Breast epithelium (tissue), 4 donors: ENCODE measurements around the gene BRD4. TPM values are rescaled to one million over a fixed set of nuclear protein-coding genes. Genes with fewer than 3 reads are reported as not detected.
A peak's percentile ranks its signal among the peaks of the same experiment; 100 is the strongest.

Experiments
- DNase-seq, 2 donors: peaks; one replicate each; pipeline ENCODE4 v3.0.0-alpha.2; 2019; ENCODE audit warnings: low spot score in 2 of 2
- H3K27ac ChIP-seq, 2 donors: fragments of 200-600 bp; sonication (generic) in 1 of 2; one replicate each; pipeline ENCODE4 v1.5.1; 2016 to 2019; ENCODE audit warnings: mild to moderate bottlenecking in 1 of 2
- H3K27me3 ChIP-seq, 2 donors: fragments of 200-600 bp; sonication (generic) in 1 of 2; one replicate each; pipeline versions ENCODE4 v1.5.1 to v1.6.0; 2017 to 2019; ENCODE audit warnings: control low read depth in 1 of 2, mild to moderate bottlenecking in 1 of 2
- H3K36me3 ChIP-seq: fragments of 200-600 bp; one replicate; pipeline ENCODE4 v1.5.1; 2019
- H3K4me1 ChIP-seq, 2 donors: fragments of 200-600 bp; sonication (generic); one replicate each; pipeline ENCODE4 v1.5.1; 2016 to 2019; ENCODE audit warnings: control low read depth in 1 of 2
- H3K4me3 ChIP-seq, 3 donors: fragments of 200-600 bp; sonication (generic); 1 replicate in 2 of 3; 2 replicates in 1 of 3; pipeline ENCODE4 v1.5.1; 2016 to 2019; ENCODE audit warnings: mild to moderate bottlenecking in 3 of 3, moderate library complexity in 2 of 3
- H3K9me3 ChIP-seq, 2 donors: fragments of 200-600 bp; sonication (generic) in 1 of 2; one replicate each; pipeline ENCODE4 v1.5.1; 2016 to 2019; ENCODE audit warnings: control low read depth in 1 of 2
- POLR2A ChIP-seq: fragments of 450-650 bp; IDR thresholded peaks from one replicate; pipeline ENCODE4 v1.6.1; 2016; ENCODE audit warnings: antibody characterized with exemption, mild to moderate bottlenecking, moderate library complexity
- POLR2AphosphoS5 ChIP-seq, 3 donors: sonication (generic); formaldehyde crosslinking; IDR thresholded peaks; one replicate each; pipeline ENCODE4 v1.6.1; 2017; ENCODE audit warnings: antibody characterized with exemption in 3 of 3
- intact Hi-C: fragments of 100-400 bp; cut with DNase I; formaldehyde crosslinking; loops from one replicate; pipeline ENCODE4 v1.15.1; 2023; ENCODE audit warnings: low total_unique reads
- total RNA-seq, 3 donors: library from RNA; depleted of rRNA; stranded (reverse); fragments of >200 nt; gene quantifications; one replicate each; pipeline ENCODE4 v1.1.0, GENCODE V29; 2016
- TF ChIP-seq, protein P1 (sequence below), 3 donors: fragments of 450-650 bp; IDR thresholded peaks; one replicate each; pipeline ENCODE4 v1.5.1; 2016 to 2017; ENCODE audit warnings: antibody characterized with exemption in 3 of 3, mild to moderate bottlenecking in 3 of 3, moderate library complexity in 3 of 3

Gene BRD4
- total RNA-seq, 3 donors from 2014 or later = 25.6 to 37.5 (median 33.8) TPM

DNA sequence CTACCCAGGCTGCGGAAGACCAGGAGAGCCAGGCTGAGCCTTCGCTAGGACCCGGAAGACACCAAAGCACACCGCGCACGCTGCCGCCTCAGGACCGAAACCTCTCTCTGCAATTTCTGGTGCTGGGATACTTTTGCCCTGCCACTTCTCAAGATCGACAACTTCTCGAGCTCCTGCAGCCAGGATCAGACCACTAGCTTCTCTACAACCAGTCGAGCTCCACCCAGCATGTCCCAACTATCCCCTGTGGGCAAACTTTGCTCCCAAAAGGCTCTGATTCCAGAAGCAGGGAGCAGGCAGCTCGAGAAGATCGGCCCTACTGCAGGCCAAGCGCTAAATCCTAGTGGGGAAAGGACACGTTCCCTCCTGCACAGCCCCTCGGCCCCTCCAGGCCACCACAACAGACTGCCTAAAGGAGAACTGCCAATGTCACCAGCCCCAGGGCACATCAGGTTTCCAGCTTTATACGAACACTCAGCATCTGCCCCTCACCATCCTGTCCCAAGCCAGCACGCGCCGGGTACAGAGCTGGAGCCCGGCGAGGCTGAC, 46.3 kb upstream of the BRD4 start:
- peaks cover under 1% of the 10 kb centered on the region for H3K36me3 ChIP-seq
- intact Hi-C loops = loop anchor here (5.0 to 10.0 kb wide), 2 partner anchors 54 to 659 kb away; no protein-coding TSS in a partner anchor
- peak overlapping the region; percentile 86 to 93 (median 92) for H3K4me3 ChIP-seq
- H3K27ac ChIP-seq = peak overlapping the region; percentile 98 to 99
- DNase-seq = peak in 1 of 2 donors; percentile 43
- TF ChIP-seq, protein P1, sequence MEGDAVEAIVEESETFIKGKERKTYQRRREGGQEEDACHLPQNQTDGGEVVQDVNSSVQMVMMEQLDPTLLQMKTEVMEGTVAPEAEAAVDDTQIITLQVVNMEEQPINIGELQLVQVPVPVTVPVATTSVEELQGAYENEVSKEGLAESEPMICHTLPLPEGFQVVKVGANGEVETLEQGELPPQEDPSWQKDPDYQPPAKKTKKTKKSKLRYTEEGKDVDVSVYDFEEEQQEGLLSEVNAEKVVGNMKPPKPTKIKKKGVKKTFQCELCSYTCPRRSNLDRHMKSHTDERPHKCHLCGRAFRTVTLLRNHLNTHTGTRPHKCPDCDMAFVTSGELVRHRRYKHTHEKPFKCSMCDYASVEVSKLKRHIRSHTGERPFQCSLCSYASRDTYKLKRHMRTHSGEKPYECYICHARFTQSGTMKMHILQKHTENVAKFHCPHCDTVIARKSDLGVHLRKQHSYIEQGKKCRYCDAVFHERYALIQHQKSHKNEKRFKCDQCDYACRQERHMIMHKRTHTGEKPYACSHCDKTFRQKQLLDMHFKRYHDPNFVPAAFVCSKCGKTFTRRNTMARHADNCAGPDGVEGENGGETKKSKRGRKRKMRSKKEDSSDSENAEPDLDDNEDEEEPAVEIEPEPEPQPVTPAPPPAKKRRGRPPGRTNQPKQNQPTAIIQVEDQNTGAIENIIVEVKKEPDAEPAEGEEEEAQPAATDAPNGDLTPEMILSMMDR (IDR thresholded peaks at IDR 0.05) = no peak
- TF ChIP-seq POLR2AphosphoS5 (IDR thresholded peaks at IDR 0.05) = no peak
- TF ChIP-seq POLR2A = no peak
- H3K27me3 ChIP-seq = no peaks in the 10 kb centered on the region
- peaks cover 9 to 29% of the 10 kb centered on the region in 2 donors for H3K4me1 ChIP-seq
- H3K9me3 ChIP-seq = no peaks in the 10 kb centered on the region

DNA sequence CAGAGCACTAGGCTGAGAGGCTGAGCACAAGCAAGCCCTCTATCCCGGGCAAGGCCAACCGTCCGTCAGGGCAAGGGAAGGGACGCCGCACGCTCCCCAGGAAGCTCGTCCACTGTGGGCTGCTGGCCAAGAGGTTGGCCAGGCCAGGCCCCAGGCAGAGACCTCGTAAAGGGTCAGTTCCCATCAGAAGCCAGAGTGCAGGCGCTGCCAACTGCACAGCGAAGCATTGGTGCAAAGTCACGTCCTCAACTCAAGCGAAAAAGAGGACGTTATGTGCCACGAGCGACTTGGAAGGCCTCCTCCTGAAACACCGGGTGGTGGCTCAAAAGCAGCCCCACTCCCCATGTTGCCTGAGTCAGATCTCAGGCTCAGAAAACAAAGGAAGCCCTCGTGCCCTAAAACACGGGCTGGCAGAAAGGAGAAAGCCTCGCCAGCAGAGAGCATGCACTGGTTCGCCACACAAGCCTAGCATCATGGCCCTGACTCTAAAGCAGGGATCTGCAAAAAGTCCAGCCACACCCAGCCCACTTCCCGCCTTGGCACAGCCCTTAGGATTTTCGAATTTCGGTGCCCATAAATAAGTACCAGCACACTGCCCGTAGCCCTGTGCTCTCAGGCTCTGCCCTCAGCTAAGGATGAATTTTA, 42.6 kb upstream of the BRD4 start:
- H3K36me3 ChIP-seq = peaks cover 12% of the 10 kb centered on the region
- TF ChIP-seq POLR2A (no peak), POLR2AphosphoS5 (IDR thresholded peaks at IDR 0.05) (peak in 2 of 3 donors; percentile 36 to 58)
- TF ChIP-seq, protein P1 (IDR thresholded peaks at IDR 0.05) = no peak
- H3K4me1 ChIP-seq = peaks cover 9 to 23% of the 10 kb centered on the region in 2 donors
- H3K27ac ChIP-seq = peak overlapping the region; percentile 33 to 76
- intact Hi-C loops = loop anchor here (5.0 to 10.0 kb wide), 2 partner anchors 50 to 662 kb away; no protein-coding TSS in a partner anchor
- DNase-seq = no peak
- H3K9me3 ChIP-seq = no peaks in the 10 kb centered on the region
- H3K4me3 ChIP-seq = peak overlapping the region in 2 of 3 donors; percentile 7 to 52
- no peaks in the 10 kb centered on the region for H3K27me3 ChIP-seq

DNA sequence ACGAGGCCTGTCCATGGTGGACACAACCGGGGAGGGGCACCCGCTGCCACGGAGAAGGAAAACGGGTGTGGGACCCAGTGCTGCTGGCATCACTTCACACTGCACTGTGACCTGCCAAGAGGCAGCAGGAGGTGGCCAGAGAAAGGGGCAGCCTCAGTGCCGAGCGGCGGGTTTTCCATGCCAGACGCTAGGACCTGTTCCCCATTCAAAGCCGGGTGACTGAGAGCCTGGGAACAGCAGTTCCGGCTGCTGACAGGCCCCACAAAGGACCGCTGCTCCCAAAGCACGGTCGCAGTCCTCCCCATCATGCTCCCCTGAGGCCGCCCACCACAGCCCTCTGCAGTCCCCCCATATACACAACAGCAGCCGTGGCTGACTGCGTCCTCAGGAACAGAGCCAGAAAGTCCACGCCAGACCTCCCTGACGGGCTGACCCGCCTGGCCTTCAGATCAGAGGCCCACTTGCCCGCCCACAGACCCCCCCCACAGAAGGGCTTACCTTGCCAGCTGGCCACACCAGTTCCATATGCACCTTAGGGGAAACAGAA, 41.8 kb upstream of the BRD4 start:
- no peaks in the 10 kb centered on the region for H3K9me3 ChIP-seq
- no peaks in the 10 kb centered on the region for H3K27me3 ChIP-seq
- H3K36me3 ChIP-seq = peaks cover 12% of the 10 kb centered on the region
- intact Hi-C loops = loop anchor here (10.0 kb wide), 1 partner anchor 49 kb away; no protein-coding TSS in a partner anchor
- peaks cover 9 to 23% of the 10 kb centered on the region in 2 donors for H3K4me1 ChIP-seq
- no peak for DNase-seq
- peak overlapping the region in 2 of 3 donors; percentile 7 to 52 for H3K4me3 ChIP-seq
- peak overlapping the region; percentile 33 to 76 for H3K27ac ChIP-seq
- no peak for TF ChIP-seq POLR2AphosphoS5 (IDR thresholded peaks at IDR 0.05)
- no peak for TF ChIP-seq POLR2A
- TF ChIP-seq, protein P1 (IDR thresholded peaks at IDR 0.05) = no peak

DNA sequence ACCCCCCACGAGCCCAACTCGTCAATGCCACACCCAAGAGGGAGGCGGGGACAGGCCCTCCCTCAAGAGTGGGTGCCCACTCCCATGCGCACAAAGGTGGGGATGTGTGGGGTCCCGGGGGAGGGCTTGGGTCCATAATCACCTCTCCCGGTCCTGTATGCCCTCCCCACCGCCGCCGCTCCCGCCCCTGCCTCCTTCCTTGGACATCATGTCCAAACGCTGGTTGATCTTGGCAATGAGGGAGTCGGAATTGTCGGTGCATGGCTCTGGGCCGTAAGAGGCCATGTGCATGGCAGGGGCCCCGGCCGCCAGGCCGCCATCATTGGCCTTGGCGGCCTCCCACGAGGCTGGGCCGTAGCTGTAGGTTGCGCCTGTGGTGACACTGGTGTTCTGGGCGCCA, 41.3 kb upstream of the BRD4 start:
- Histone ChIP-seq H3K36me3 (peaks cover 12% of the 10 kb centered on the region), H3K9me3 (no peaks in the 10 kb centered on the region), H3K27me3 (no peaks in the 10 kb centered on the region), H3K4me1 (peaks cover 9 to 23% of the 10 kb centered on the region in 2 donors), H3K27ac (peak overlapping the region in 1 of 2 donors; percentile 76), H3K4me3 (no peak overlapping the region)
- TF ChIP-seq POLR2AphosphoS5 (IDR thresholded peaks at IDR 0.05) (no peak), POLR2A (no peak)
- TF ChIP-seq, protein P1 (IDR thresholded peaks at IDR 0.05) = no peak
- DNase-seq = no peak
- intact Hi-C loops = loop anchor here (10.0 kb wide), 1 partner anchor 49 kb away; no protein-coding TSS in a partner anchor

DNA sequence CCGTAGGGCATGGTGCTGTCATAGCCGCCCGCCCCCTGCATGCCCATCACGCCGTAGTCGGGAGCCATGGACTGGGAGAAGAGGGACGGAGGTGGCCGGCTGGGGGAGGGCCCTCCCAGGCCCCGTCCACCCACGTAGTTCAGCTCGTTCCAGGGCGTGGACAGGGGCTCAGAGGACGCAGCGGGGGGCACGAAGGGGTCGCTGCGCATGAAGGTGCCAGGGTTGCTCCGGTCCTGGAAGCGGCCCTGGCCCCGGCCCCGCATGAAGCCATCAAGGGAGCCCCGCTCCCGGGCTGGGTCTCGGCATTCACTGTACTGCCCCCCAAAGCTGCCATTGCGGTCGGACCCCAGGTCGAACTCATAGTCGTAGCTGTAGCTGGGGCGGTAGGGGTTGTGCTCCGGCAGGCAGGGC, 40.6 kb upstream of the BRD4 start:
- TF ChIP-seq POLR2A = no peak
- TF ChIP-seq, protein P1 (IDR thresholded peaks at IDR 0.05) = no peak
- TF ChIP-seq POLR2AphosphoS5 (IDR thresholded peaks at IDR 0.05) = no peak
- DNase-seq = no peak
- H3K27me3 ChIP-seq = no peaks in the 10 kb centered on the region
- peaks cover 12% of the 10 kb centered on the region for H3K36me3 ChIP-seq
- no peaks in the 10 kb centered on the region for H3K9me3 ChIP-seq
- no peak overlapping the region for H3K4me3 ChIP-seq
- no peak overlapping the region for H3K27ac ChIP-seq
- intact Hi-C loops = loop anchor here (10.0 kb wide), 1 partner anchor 48 kb away; no protein-coding TSS in a partner anchor
- H3K4me1 ChIP-seq = peaks cover 9 to 22% of the 10 kb centered on the region in 2 donors
